Measurements from ENCODE around the gene CFAP58.

Gene CFAP58

DNA sequence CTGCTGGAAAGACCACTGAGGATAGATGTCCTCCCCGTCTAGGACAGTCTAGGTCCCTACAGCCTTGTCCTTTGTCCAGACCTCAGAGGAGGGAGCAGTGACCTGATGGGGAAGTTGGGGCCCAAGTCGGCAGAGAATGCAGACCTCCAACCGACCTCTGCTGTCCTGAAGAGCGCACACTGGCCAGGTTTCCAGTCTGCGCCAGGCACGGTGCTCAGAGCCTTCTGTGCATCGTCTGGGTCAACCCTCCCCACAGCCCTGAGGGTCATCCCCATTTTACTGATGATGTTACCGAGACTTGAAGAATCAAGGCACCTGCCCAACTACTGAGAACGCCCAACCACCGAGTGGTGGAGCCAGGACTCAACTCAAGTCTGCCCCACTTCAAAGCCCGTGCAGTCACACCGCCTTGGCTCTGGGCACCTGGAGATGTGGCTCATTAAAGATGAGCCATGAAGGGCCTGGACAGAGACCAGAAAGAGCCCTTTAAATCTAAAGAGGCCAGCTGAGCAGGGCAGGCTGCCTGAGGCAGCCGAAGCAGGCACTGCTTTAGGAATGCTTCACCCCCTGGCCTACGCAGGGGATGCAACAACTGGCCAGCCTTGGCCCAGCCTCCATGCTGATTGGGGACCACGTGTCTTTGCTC, 19.8 kb upstream of the CFAP58 start:
- in situ Hi-C loops (cut with HindIII; ENCODE audit: low sequenced_read_pairs) = no loop called here

DNA sequence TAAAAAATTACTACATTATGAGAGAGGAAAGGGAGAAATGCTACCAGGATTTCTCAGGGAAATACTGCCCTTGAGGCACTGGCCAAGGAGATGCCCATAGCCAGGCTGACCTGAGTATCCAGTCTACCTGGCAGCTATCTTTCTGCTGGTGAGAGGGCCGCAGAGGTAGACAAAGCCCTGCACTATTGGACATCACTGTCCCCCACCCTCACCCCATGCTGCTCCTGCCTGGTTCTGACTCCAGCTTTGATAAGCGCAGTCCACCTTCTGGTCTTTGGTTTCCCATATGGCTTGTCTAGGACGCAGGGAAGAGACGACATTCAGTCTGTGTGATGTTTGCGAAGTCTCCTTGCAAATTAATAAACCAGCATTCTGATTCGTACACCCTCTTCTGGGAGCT, 19.1 kb upstream of the CFAP58 start:
- in situ Hi-C loops (cut with HindIII; ENCODE audit: low sequenced_read_pairs) = no loop called here

DNA sequence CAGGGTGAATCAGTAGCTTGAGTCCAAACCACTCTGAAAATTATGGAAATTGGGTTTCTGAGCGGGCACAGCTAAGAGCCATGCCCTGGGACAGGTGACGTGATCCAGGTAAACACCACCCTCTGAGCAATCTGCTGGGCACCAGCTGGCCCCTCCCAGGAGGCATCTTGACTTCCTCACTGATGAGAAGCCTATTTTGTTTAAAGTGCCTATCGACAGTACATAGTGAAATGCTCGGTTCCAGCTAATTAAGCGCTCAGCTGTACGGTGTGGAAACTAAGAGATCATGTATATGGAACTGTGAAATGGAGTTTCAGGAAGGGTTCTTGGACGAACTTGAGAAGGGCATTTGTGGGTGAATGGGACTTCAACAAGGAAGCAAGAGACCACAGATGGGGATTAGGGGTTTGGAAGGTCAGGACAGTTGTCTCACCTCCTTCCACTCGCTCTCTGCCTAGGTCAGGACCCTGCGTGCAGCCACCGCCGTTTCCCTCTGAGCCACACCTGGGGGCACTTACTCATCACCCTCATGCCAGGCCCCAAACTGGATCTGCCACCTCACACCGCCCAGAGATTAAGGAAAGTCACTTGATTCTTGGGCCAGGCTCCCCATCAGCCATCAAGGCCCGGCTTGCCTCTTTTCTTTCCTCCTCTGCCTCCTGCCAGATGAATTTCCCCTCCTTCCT, 18.5 kb upstream of the CFAP58 start:
- in situ Hi-C loops (cut with HindIII; ENCODE audit: low sequenced_read_pairs) = no loop called here

DNA sequence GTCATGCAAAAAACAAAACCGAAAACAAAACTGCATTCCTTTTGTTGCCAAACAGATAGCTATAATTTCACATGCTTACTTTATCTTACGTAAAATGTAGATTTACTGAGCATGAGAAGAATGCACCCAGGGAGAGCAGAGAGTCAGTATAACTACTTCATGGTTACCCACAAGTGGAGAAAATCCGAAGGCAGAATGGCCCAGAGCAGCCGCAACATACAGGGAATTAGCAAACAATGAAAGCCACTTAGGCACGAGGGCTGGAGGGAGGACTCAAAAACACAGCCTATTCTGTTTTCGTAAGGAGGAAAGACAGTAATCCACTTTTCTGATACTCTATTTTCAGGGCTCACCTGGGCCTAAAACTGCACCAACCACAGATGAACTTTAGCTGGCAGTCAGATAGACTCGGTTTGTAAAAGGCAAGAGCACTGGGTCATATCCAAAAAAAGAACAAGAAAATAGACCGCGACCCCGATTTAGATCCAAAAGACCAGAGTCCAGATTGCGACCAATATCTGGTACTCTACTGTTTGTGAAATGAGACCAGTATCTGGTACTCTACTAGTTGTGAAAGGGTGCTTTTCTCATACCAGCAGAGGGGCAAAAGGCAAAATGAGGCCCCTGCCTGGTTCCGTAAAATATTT, 16.7 kb upstream of the CFAP58 start:
- in situ Hi-C loops (cut with HindIII; ENCODE audit: low sequenced_read_pairs) = no loop called here

DNA sequence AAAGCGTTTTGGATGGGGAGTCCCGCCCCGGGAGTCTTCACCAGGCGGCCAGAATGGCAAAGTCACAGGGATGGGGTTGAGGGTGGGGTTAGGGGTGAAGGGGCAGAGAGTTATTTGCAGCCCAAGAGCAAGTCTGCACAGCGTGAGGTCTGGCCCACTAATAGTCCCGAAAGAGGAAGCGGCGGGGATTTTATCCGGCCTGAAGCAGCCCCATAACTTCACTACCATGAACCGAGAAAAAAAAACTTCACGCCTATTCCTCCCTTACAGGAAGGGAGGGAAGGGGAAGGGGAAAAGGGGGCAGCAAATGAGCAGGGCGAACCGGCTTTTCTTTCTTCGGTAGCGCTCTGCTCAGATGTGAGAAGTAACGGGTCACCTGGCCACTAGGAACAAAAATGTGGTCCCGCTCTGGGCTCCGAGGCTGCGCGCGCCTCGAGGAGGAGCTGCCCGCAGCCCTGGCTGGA, 16.1 kb upstream of the CFAP58 start:
- in situ Hi-C loops (cut with HindIII; ENCODE audit: low sequenced_read_pairs) = no loop called here

DNA sequence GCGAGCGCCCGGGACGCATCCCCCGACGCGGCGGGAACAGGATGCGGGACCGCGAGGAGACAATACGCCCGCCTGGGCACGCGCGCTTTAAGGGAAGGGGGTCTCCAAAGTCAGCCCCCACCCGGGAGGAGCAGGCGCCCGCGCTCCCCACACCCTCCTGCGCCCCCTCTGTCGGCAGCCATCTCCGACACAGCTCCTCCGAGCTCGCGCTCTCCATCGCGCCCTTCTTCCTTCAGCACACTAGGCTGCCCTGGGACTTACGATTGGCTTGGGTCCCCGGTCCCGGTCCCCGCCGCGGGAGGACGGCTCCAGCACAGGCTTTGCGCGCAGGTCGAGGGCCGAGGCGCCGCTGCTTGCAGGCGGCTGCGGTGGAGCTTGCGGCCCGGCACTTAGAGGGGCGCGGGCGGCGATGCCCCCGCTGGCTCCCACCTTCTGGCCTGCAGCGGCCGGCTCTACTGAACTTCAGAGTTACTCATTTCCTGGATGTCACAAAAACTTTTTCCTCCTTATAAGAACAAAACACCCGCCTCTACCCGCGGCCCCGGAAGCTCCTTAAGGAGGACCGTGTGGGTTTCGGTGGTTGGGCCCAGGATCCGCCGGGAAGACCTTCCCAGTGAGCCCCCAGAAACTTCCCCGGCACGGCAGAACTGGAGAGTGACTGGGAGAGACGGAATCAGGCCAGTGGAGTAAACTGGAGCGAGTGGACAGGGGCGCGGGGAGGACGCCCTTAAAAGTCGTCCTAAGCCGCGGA, 15.5 kb upstream of the CFAP58 start, which contains the start of gene ITPRIP:
Gene ITPRIP, minus strand, starts transcription at position 481 of the 751 bp plus-strand sequence. CDS start 22,414 bp downstream, outside the sequence.
- in situ Hi-C loops (cut with HindIII; ENCODE audit: low sequenced_read_pairs) = no loop called here

DNA sequence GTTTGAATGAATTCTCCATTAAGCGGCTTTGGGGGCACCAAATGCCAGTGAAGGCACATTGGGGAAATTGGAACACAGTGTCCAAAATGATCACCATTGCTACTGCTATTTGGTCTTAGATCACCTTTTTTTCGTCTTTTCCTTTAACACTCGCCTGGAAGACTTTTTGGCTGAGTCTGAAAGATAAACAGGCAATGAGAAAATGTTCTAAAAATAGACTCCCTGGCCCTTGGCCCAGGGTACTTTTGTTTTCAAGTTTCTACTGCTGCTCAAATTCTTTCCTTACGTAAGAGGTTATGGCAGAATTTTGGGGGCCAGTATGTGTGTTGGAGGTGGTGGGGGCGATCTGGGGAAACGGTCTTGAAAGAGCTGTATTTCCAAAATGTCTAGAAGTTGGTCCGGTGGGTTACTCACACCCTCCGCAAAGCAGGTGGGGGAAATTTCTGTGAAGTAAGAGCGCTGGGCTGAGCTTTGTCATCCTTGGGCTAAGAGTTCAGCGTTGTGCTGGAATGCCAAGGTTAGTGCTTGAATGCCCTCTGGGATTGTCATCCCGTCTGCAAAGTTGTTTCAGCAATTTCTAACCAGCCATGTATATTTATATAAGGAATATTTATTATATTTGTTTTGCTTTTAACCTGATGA, 14.0 kb upstream of the CFAP58 start:
- in situ Hi-C loops (cut with HindIII; ENCODE audit: low sequenced_read_pairs) = no loop called here

DNA sequence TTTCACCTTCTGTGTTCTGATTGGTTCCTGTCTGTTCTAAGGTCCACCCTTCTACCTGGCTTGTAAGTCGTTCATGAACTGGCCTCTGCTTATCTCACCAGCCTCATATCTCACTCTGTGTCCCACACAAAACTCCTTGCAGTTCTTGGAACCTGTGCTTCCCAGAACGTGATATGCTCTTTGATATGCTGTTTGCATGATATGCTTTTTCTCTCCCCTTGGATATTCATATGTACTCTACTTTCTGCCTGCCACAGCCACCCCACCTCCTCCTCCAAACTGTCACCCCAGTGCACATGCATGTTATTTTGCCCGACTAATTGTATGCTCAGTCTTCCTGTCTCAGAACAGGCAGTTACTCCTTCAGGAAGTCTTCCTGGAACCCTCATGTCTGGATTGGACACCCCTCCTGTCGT, 13.5 kb upstream of the CFAP58 start:
- in situ Hi-C loops (cut with HindIII; ENCODE audit: low sequenced_read_pairs) = no loop called here

DNA sequence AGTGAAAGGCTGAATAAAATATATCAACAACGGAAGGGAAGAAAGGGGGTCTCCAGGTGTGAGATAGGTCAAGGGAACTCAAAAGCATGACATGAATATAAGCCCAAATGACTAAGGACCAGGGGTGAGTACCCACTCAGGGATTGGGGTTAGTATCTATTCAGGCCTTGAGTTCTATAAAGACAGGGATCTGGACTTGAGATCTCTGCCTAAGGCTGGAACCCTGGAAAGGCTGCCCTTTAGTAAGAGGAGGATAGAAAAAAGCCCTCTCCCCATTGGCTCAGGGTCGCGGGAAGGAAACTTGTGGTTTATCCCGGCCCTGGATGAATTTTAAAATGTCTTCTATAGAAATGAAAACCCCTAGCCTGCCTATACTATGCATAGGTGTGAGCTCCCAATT, 13.0 kb upstream of the CFAP58 start:
- in situ Hi-C loops (cut with HindIII; ENCODE audit: low sequenced_read_pairs) = no loop called here

DNA sequence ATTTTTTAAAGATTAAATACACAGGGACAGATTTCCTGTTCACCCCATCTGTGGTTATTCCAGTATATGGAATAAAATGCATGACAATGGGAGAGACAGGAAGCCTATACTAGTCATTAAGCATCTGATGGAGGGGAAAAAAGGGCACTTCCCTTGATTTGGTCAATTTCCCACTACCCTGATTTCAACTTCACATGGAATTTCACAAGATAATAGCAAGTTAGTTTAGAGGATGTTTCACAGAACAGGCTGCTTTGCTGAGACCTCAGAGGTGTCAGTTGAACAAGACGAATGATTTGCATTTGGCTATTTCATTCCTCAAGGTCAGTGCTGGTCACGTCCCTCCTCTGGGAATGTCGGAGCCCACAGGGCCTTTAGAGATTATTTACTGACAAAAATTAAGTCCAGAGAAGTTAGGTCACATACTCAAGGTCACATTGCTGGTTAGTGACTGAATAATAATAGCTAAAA, 10.7 kb upstream of the CFAP58 start:
- in situ Hi-C loops (cut with HindIII; ENCODE audit: low sequenced_read_pairs) = no loop called here

DNA sequence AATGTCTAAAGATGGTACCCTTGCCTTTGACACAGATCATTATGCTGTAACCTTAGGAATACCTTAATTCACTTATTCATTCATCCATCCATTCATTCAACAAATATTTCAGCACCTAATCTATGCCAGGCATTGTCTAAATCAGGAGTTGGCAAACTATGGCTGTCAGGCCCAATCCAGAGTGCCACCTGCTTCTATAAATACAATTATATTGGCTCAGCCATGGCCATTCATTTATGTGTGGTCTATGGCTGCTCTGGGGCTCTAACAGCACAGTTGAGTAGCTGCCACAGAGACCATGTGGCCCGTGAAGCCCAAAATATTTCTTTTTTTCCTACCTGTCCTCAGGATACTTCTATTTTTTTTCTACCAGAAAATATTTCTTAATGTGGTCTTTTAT, 9.4 kb upstream of the CFAP58 start:
- in situ Hi-C loops (cut with HindIII; ENCODE audit: low sequenced_read_pairs) = no loop called here

DNA sequence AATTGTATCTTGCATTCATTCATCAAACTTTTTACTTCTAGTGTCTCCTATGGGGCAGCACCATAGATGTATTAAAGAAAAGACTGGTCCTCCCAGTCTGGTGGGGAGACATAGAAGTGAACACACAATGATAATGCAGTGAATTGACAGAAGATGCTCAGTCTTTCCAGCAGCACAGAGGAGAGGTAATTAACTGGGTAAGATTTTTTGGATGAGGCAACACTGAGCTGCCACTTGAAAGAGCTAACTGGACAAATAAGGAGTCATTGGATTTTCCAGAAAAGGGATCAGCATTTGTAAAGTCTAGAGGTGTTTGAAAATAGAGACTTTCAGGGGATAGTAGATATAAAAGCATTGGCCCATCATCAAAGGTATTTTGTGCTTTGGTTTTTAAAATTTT, 8.1 kb upstream of the CFAP58 start:
- in situ Hi-C loops (cut with HindIII; ENCODE audit: low sequenced_read_pairs) = no loop called here

DNA sequence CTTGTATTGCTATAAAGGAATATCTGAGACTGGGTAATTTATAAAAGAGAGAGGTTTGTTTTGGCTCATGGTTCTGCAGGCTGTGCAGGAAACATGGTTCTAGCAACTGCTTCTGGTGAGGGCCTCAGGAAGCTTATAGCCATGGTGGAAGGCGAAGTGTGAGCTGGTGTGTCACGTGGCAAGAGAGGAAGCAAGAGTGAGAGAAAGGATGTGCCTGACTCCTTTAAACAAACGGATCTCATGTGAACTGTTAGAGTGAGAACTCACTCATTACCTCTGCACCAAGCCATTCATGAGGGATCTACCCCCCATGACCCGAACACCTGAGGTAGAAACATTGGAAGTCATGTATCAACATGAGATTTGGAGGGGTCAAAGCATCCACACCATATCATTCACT, 7.7 kb upstream of the CFAP58 start:
- in situ Hi-C loops (cut with HindIII; ENCODE audit: low sequenced_read_pairs) = no loop called here

DNA sequence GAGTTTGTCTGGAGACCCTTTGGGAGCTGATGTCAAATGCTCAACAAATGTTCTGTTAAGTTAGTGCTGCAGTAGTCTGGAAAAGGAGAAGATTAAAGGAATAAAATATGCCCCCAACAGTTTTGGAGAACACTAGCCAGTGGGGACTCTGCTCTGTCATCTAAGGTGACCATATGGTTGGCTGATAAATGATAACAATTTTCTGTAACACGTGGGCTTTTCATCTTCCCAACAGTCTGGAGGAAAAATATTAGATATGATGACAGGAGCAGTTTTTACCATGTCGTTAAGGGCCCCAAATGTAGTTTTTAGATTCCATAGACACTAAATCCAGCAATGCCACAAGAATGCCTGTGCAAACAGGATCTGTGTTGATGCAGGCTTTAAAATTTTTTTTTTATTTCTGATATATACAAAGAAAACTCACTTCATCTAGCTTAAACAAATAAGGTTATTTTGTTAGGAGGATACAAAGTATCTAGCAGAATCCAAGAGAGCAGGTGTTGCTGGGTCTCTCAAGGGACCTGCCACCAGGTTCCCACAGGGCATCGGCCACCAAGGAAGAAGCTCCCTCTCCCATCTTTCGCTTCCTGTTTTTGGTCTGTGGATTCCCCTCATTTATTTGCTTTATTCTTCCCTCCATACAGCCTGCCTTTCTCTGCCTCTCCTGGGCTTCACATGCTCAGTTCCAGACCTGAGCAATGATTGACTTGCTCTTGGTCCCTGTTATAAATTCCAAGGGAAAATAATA, 6.2 kb upstream of the CFAP58 start:
- in situ Hi-C loops (cut with HindIII; ENCODE audit: low sequenced_read_pairs) = no loop called here

DNA sequence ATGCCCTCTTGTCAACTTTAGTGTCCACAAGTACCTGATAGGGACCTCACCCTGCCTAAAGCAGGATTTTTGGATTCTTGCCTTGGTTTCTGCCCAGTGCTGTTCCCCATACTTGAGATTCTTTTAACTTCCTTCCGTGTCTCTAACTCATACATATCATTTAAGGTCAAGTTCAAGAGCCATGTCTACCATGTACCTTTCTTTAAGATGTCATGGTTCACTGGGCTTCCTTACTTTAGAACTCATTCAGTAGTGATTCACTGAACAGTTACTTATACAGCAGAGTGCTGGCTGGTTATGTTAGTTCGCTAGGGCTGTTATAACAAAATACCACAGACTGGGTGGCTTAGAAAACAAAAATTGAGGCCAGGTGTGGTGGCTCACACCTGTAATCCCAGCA, 5.0 kb upstream of the CFAP58 start:
- in situ Hi-C loops (cut with HindIII; ENCODE audit: low sequenced_read_pairs) = no loop called here

DNA sequence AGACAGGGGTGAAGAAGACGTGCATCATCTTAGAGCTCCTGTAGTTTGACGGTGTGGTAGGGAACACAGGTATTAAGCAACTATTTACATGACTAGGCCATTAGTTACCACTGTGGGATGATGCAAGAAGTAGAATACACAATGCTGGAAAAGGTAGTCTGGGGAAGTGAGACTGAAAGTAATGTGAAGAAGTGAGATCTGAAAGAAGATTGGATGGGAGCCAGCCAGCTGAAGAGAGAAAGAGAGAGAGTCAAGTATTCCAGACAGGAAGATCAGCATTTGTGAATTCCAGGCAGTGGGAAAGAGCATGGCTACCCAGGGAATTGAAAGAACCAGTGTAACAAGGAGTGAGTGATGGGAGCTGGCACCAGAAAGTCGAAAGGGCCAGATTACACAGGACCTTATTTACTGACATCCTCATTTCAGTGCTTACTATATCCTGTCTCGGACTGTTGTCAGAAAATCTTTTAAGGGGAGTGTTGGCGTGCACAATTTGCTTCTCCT, 4.0 kb upstream of the CFAP58 start:
- in situ Hi-C loops (cut with HindIII; ENCODE audit: low sequenced_read_pairs) = no loop called here

DNA sequence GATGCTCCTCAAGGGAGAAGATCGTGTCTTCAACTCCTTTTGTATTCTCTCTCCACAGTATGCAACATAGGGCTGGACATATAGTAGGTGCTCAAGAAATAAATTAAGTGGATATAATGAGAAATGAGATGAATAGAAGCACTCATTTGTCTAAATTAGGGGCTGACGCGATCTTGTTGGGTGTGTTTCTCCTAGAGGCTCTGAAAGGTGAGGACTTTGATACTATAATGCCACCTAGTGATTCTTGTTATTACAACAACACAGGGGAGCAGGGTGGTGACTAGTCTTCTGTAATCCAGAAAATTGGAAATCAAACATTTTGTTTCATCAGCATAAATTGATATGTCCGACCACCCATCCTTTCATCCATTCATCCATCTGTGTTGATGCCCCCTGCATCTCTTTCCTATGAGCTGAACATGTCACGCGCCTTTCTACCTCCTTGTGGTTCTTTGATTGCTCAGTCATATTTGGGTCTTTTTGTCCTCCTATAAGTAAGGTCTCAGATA, 3.5 kb upstream of the CFAP58 start:
- in situ Hi-C loops (cut with HindIII; ENCODE audit: low sequenced_read_pairs) = no loop called here

DNA sequence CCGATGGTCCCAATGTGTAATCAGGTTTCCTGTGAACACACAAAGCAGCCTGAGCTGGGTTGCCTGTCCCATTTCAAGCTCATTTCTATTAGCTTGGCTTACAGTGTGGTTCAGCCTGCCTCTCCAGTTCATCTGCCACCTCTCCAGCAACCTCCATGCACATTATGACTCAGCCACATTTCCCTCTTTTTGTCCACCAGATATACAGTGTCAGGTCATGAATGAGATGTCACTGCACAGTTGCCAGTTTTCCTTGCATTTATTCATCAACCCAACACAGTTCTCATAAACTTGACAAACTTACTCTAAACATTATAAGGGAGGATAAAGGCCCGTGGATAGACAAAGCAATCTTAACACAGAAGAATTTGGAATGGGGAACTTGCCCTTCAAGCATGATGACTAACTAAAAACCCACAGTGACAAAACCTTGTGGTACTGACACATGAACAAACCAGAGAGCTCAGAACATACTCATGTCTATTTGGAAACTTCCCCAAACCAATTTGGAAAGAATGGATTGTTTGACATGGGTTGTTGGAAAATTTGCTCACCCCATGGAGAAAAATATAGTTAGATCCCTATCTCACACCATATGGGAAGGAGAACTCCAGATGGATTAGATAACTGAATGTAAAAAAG, 2.5 kb upstream of the CFAP58 start:
- in situ Hi-C loops (cut with HindIII; ENCODE audit: low sequenced_read_pairs) = no loop called here

DNA sequence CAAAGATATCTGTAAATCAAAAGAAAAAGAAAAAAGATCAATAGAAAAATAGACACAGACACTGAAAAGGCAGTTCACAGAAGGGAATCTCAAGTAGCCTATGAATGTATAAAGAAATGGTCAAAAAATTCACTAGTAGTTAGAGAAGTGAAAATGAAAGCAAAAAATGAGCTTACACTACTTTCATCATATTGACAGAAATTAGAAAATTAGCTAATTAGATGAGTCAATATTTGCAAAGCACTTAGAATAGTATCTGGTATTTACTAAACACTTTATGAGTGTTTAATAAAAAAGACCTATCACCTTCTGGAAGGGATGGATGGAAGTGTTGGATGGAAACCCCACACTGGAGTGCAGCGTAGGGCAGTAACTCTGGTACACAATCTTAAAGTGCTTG, 1.7 kb upstream of the CFAP58 start:
- in situ Hi-C loops (cut with HindIII; ENCODE audit: low sequenced_read_pairs) = no loop called here
